GM12864 (cell line): ENCODE results near the gene KCNH4.
A peak's percentile ranks its signal among the peaks of the same experiment; 100 is the strongest.

Experiments used
- DNase-seq: peaks from one replicate; pipeline ENCODE4 v3.0.0-alpha.2; 2011; ENCODE audit warnings: low read depth
- H3K4me3 ChIP-seq: 2 replicates; pipeline ENCODE4 v1.5.1; 2011; ENCODE audit warnings: mild to moderate bottlenecking, low read depth, low read length, control low read depth
- TF ChIP-seq, protein P1 (sequence below): IDR thresholded peaks from 2 replicates; pipeline ENCODE4 v1.5.1; 2011; ENCODE audit warnings: low read depth, mild to moderate bottlenecking, moderate library complexity, low read length, control low read depth, inconsistent platforms; ENCODE audit errors: missing control alignments

KCNH4 gene

GRCh38 chr17:42181851-42182207 lies 887 bp upstream of the KCNH4 start:
- no peak for DNase-seq
- TF ChIP-seq, protein P1, sequence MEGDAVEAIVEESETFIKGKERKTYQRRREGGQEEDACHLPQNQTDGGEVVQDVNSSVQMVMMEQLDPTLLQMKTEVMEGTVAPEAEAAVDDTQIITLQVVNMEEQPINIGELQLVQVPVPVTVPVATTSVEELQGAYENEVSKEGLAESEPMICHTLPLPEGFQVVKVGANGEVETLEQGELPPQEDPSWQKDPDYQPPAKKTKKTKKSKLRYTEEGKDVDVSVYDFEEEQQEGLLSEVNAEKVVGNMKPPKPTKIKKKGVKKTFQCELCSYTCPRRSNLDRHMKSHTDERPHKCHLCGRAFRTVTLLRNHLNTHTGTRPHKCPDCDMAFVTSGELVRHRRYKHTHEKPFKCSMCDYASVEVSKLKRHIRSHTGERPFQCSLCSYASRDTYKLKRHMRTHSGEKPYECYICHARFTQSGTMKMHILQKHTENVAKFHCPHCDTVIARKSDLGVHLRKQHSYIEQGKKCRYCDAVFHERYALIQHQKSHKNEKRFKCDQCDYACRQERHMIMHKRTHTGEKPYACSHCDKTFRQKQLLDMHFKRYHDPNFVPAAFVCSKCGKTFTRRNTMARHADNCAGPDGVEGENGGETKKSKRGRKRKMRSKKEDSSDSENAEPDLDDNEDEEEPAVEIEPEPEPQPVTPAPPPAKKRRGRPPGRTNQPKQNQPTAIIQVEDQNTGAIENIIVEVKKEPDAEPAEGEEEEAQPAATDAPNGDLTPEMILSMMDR = no peak
- H3K4me3 ChIP-seq = no peak overlapping the region

- H3K4me3 ChIP-seq = peak overlapping the region; percentile 52
- TF ChIP-seq, protein P1 = no peak
- no peak for DNase-seq
Measured at GRCh38 chr17:42180411-42180921, 476 bp downstream of the KCNH4 start.

GRCh38 chr17:42179911-42180410 lies 981 bp downstream of the KCNH4 start:
- TF ChIP-seq, protein P1 = no peak
- no peak for DNase-seq
- H3K4me3 ChIP-seq = no peak overlapping the region

DNA sequence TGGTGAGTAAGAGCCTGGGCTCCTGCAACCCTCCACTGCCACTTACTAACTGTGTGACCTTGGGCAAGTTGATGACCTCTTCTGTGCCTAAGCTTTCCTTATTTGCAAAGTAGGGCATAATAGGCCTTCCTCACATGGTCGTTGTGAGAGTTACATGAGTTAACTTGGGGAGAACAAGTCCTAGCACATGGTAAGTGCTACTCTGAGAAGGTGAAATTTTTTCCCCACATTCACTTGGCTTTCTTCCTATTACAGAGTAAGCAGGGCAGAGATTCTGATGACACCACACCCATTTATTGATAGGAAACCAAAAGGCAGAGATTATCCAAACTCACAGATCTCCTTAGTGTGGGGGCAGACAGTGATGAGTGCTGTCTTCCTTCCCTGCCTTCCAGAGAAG lies 1.6 kb downstream of the KCNH4 start:
- TF ChIP-seq, protein P1 = no peak
- DNase-seq = no peak
- no peak overlapping the region for H3K4me3 ChIP-seq

DNA sequence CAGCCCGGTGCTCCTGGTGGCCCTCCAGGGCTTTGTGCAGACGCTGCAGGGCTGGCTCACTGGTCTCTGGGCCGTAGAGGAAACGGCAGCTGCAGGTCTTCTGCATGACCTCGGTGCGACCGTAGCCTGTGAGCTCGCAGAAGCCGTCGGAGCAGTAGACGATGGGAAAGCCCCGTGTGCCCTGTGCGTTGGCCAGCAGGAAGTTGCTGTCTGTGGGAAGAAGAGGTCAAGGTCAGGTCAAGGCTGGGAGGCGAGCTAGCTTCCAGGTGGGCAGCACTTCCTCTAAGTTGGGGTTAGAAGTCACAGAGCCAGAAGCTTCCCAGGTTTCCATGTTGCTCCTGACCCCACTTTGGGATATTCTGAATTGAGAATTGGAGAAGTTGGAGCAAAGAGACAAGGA lies 2.1 kb downstream of the KCNH4 start:
- DNase-seq = peak; percentile 45
- no peak overlapping the region for H3K4me3 ChIP-seq
- TF ChIP-seq, protein P1 = no peak

- H3K4me3 ChIP-seq = no peak overlapping the region
- DNase-seq = no peak
- TF ChIP-seq, protein P1 = no peak
Measured at GRCh38 chr17:42177684-42178083, 3.3 kb downstream of the KCNH4 start.

DNA sequence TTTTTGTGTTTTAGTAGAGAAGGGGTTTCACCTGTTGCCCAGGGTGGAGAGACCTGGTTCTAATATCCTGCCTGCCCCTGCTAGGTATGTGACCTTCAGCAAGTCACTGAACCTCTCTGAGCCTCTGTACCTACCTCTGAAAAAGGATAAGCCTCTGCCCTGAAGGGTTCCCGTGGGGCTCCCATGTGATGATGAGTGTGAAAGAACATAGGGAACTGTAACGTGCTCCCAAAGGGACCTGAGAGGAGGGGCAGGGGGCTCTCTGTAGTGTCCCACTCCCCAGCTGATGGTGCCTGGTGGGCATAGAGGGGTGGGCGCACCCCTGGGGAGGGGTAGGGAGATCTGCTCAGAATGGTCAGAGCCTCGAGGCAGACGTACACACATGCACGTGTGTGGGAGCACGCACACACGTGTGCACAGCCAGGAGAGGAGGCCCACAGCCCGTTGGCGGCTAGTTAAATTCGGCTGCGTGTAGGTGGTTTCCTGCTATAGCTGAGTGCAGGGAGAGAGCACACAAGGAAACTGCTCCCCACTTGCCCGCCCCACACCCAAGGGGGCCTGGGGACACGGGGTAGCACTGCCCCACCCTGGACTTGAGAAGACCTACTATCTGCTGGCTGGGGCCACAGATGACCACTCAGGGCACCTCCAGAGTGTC lies 6.7 kb downstream of the KCNH4 start:
- no peak for DNase-seq
- no peak overlapping the region for H3K4me3 ChIP-seq
- TF ChIP-seq, protein P1 = no peak
